Tibial artery (tissue), 4 donors: ENCODE measurements around the gene RPP14.

ENCODE experiments used
- DNase-seq, 2 donors: peaks; one replicate each; pipeline ENCODE4 v3.0.0-alpha.2; 2019
- H3K27ac ChIP-seq, 2 donors: fragments of 200-600 bp; sonication (generic) in 1 of 2; 1 replicate in 1 of 2; 2 replicates in 1 of 2; pipeline ENCODE4 v1.5.1; 2018 to 2019; ENCODE audit warnings: mild to moderate bottlenecking in 1 of 2
- H3K27me3 ChIP-seq, 2 donors: fragments of 200-600 bp; sonication (generic) in 1 of 2; one replicate each; pipeline versions ENCODE4 v1.5.1 to v1.6.0; 2016 to 2019
- H3K36me3 ChIP-seq, 3 donors: fragments of 200-600 bp; sonication (generic) in 2 of 3; one replicate each; pipeline ENCODE4 v1.5.1; 2016 to 2019; ENCODE audit warnings: mild to moderate bottlenecking in 2 of 3
- H3K4me1 ChIP-seq, 4 donors: fragments of 200-600 bp; sonication (generic) in 2 of 4; 1 replicate in 3 of 4; 2 replicates in 1 of 4; pipeline ENCODE4 v1.5.1; 2016 to 2019
- H3K4me3 ChIP-seq, 2 donors: fragments of 200-600 bp; sonication (generic) in 1 of 2; 1 replicate in 1 of 2; 2 replicates in 1 of 2; pipeline ENCODE4 v1.5.1; 2018 to 2019; ENCODE audit warnings: mild to moderate bottlenecking in 2 of 2
- H3K9me3 ChIP-seq, 3 donors: fragments of 200-600 bp; sonication (generic) in 1 of 3; one replicate each; pipeline ENCODE4 v1.5.1; 2016 to 2019
- CTCF ChIP-seq, 2 experiments: fragments of 200-600 bp in 1 of 2; fragments of 450-650 bp in 1 of 2; IDR thresholded peaks; one replicate each; pipeline ENCODE4 v1.5.1; 2017 to 2019; ENCODE audit warnings: antibody characterized with exemption in 2 of 2, mild to moderate bottlenecking in 1 of 2, moderate library complexity in 1 of 2
- intact Hi-C: fragments of 100-400 bp; cut with DNase I; formaldehyde crosslinking; loops from one replicate; pipeline ENCODE4 v1.15.0; 2023; ENCODE audit warnings: low total_unique reads

The RPP14 gene

GRCh38 chr3:58323529-58324390 lies 17.7 kb downstream of the RPP14 start:
- no peaks in the 10 kb centered on the region for H3K27me3 ChIP-seq
- no peak overlapping the region for H3K4me3 ChIP-seq
- intact Hi-C loops: loop anchor here (5.0 kb wide), 1 partner anchor 89 kb away; no protein-coding TSS in a partner anchor
- H3K4me1 ChIP-seq: peaks cover 0 to 7% (median 0%) of the 10 kb centered on the region in 4 donors
- H3K9me3 ChIP-seq: no peaks in the 10 kb centered on the region
- DNase-seq: no peak
- H3K27ac ChIP-seq: no peak overlapping the region
- peaks cover 0 to 11% (median 6%) of the 10 kb centered on the region in 3 donors for H3K36me3 ChIP-seq
- no peak for TF ChIP-seq CTCF (IDR thresholded peaks at IDR 0.05)

- Histone ChIP-seq H3K4me3 (no peak overlapping the region), H3K27me3 (no peaks in the 10 kb centered on the region), H3K36me3 (peaks cover 0 to 2% (median 0%) of the 10 kb centered on the region in 3 donors), H3K27ac (no peak overlapping the region), H3K9me3 (no peaks in the 10 kb centered on the region), H3K4me1 (peaks cover 0 to 7% (median 0%) of the 10 kb centered on the region in 4 donors)
- intact Hi-C loops: loop anchor here (5.0 kb wide), 1 partner anchor 88 kb away; no protein-coding TSS in a partner anchor
- DNase-seq: no peak
- TF ChIP-seq CTCF (IDR thresholded peaks at IDR 0.05): no peak
These were observed 18.6 kb downstream of the RPP14 start for GRCh38 chr3:58324391-58325390.

GRCh38 chr3:58325525-58325992 lies 19.5 kb downstream of the RPP14 start:
- TF ChIP-seq CTCF (IDR thresholded peaks at IDR 0.05): no peak
- no peaks in the 10 kb centered on the region for H3K36me3 ChIP-seq
- no peak for DNase-seq
- H3K27ac ChIP-seq: no peak overlapping the region
- H3K9me3 ChIP-seq: no peaks in the 10 kb centered on the region
- H3K4me1 ChIP-seq: peaks cover 0 to 7% (median 0%) of the 10 kb centered on the region in 4 donors
- no peak overlapping the region for H3K4me3 ChIP-seq
- intact Hi-C loops: no loop called here
- no peaks in the 10 kb centered on the region for H3K27me3 ChIP-seq

GRCh38 chr3:58326267-58326900 lies 20.3 kb downstream of the RPP14 start:
- Histone ChIP-seq H3K27ac (no peak overlapping the region), H3K9me3 (no peaks in the 10 kb centered on the region), H3K27me3 (no peaks in the 10 kb centered on the region), H3K36me3 (no peaks in the 10 kb centered on the region), H3K4me3 (no peak overlapping the region), H3K4me1 (peaks cover 0 to 7% (median 0%) of the 10 kb centered on the region in 4 donors)
- no peak for TF ChIP-seq CTCF (IDR thresholded peaks at IDR 0.05)
- intact Hi-C loops: no loop called here
- DNase-seq: no peak
